MM.1S (cell line): ENCODE measurements around the gene APOA1.

Experiments used
- EZH2phosphoT487 ChIP-seq: fragments of 300-600 bp; sonication (generic); IDR thresholded peaks from 2 replicates; pipeline ENCODE4 v1.6.1; 2018; ENCODE audit warnings: antibody characterized with exemption, low read length
- TF ChIP-seq, protein P1 (sequence below): fragments of 300-600 bp; sonication (generic); IDR thresholded peaks from 2 replicates; pipeline ENCODE4 v1.5.1; 2016; ENCODE audit warnings: antibody characterized with exemption, low read length, mixed read lengths

DNA sequence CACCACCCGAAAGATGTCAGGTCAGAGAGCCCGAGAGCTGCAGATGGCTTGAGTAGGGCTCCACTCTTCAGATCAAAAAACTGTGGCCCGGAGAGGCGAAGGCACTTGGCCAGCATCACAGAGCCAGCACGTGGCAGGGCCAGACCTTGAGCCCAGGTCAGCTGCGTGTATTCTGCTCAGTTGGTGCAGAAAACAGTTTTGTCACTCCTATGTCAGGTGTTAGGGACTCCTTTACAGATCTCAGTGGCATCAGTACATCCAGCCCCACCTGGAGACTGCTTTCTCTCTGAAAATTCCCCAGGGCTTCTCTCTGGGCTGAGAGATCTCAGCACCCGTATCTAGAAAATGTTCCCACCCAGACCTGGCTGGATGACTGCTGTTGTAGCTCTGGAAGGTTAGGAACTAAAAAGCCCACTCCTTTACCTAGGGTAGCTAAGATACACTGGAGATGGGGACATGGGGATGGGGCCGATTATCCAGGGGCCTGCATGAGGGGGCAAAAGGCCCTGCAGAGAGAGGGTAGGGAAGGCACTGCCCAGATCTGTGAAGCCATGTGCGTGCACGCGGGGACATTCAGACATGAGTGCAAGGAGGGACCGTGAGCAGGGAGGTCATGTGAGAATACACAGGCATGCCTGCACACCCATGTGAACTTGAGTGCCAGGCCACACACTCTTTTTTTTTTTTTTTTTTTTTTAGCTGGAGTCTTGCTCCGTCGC lies 3.4 kb downstream of the APOA1 start:
- TF ChIP-seq, protein P1, sequence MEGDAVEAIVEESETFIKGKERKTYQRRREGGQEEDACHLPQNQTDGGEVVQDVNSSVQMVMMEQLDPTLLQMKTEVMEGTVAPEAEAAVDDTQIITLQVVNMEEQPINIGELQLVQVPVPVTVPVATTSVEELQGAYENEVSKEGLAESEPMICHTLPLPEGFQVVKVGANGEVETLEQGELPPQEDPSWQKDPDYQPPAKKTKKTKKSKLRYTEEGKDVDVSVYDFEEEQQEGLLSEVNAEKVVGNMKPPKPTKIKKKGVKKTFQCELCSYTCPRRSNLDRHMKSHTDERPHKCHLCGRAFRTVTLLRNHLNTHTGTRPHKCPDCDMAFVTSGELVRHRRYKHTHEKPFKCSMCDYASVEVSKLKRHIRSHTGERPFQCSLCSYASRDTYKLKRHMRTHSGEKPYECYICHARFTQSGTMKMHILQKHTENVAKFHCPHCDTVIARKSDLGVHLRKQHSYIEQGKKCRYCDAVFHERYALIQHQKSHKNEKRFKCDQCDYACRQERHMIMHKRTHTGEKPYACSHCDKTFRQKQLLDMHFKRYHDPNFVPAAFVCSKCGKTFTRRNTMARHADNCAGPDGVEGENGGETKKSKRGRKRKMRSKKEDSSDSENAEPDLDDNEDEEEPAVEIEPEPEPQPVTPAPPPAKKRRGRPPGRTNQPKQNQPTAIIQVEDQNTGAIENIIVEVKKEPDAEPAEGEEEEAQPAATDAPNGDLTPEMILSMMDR, result no peak
- no peak for TF ChIP-seq EZH2phosphoT487
